Endodermal cell (in vitro differentiated cells): ENCODE results near the gene MINDY4B. TPM values are rescaled to one million over a fixed set of nuclear protein-coding genes. Genes with fewer than 3 reads are reported as not detected.

Experiments used
- DNase-seq: peaks from one replicate; pipeline ENCODE4 v3.0.0-alpha.2; 2017
- H3K27ac ChIP-seq: 2 replicates; pipeline ENCODE4 v1.5.1; 2013; ENCODE audit warnings: mild to moderate bottlenecking, low read depth, low read length, moderate library complexity
- H3K27me3 ChIP-seq: 2 replicates; pipeline ENCODE4 v1.6.1; 2013; ENCODE audit warnings: mild to moderate bottlenecking, low read length, moderate library complexity; ENCODE audit not compliant: insufficient read depth, control insufficient read depth, poor library complexity, severe bottlenecking
- H3K36me3 ChIP-seq: 2 replicates; pipeline ENCODE4 v1.7.0; 2013; ENCODE audit warnings: mild to moderate bottlenecking, low read length, moderate library complexity; ENCODE audit not compliant: control insufficient read depth, insufficient read depth
- H3K4me1 ChIP-seq: one replicate; pipeline ENCODE4 v1.7.0; 2013; ENCODE audit warnings: low read length; ENCODE audit not compliant: control insufficient read depth, insufficient read depth
- H3K4me3 ChIP-seq: 2 replicates; pipeline ENCODE4 v1.5.1; 2013; ENCODE audit warnings: mild to moderate bottlenecking, low read length, moderate library complexity
- H3K9ac ChIP-seq: 2 replicates; pipeline ENCODE4 v1.6.1; 2013; ENCODE audit warnings: mild to moderate bottlenecking, low read length, moderate library complexity; ENCODE audit not compliant: poor library complexity, severe bottlenecking; ENCODE audit errors: extremely low read depth
- H3K9me3 ChIP-seq: 2 replicates; pipeline ENCODE4 v1.6.1; 2013; ENCODE audit warnings: mild to moderate bottlenecking, low read length, moderate library complexity; ENCODE audit not compliant: control insufficient read depth
- H3K27ac Mint-ChIP-seq: 2 replicates; pipeline ENCODE4 v1.8.0; 2020; ENCODE audit warnings: mixed read lengths
- H3K27me3 Mint-ChIP-seq: 2 replicates; pipeline ENCODE4 v1.8.0; 2021; ENCODE audit warnings: mild to moderate bottlenecking, mixed read lengths; ENCODE audit not compliant: insufficient read depth
- H3K36me3 Mint-ChIP-seq: 2 replicates; pipeline ENCODE4 v1.8.0; 2020; ENCODE audit warnings: low read depth, mixed read lengths
- H3K4me1 Mint-ChIP-seq: 2 replicates; pipeline ENCODE4 v1.8.0; 2020; ENCODE audit warnings: mixed read lengths
- H3K4me3 Mint-ChIP-seq: 2 replicates; pipeline ENCODE4 v1.8.0; 2020; ENCODE audit warnings: mild to moderate bottlenecking, moderate library complexity, mixed read lengths
- H3K9me3 Mint-ChIP-seq: 2 replicates; pipeline ENCODE4 v1.8.0; 2020; ENCODE audit warnings: mild to moderate bottlenecking, mixed read lengths
- CTCF ChIP-seq: fragments of 200-600 bp; sonication (generic); conservative IDR thresholded peaks from 2 replicates; pipeline ENCODE4 v1.5.0; 2021; ENCODE audit warnings: antibody characterized with exemption, mild to moderate bottlenecking
- WGBS, 2 experiments: methylation state at CpG; one replicate each; pipeline versions ENCODE4 v1.1.5 to v1.1.7; 2013; ENCODE audit warnings: missing lambda C conversion rate in 2 of 2, mixed read lengths in 1 of 2; ENCODE audit not compliant: insufficient coverage in 1 of 2, insufficient read length in 1 of 2; 5-methylcytosine and 5-hydroxymethylcytosine counted together
- total RNA-seq, 2 donors: library from RNA; stranded (reverse); fragmentation: NEBNext Ultra II Directional in 1 of 2; extraction: Animal tissue kit (Norgen Biotek cat#: 25700) in 1 of 2; gene quantifications; 2 replicates in 1 of 2; 3 replicates in 1 of 2; pipeline ENCODE4 v1.2.1, GENCODE V29; 2021

MINDY4B gene
- total RNA-seq, 2 donors from 2014 or later: not detected

- H3K36me3 Mint-ChIP-seq: peaks cover 7% of the 10 kb centered on the region
- Histone ChIP-seq H3K9ac (no peak overlapping the region), H3K9me3 (peaks cover 26% of the 10 kb centered on the region), H3K27ac (no peak overlapping the region), H3K4me3 (no peak overlapping the region), H3K4me1 (peaks cover under 1% of the 10 kb centered on the region), H3K36me3 (no peaks in the 10 kb centered on the region), H3K27me3 (no peaks in the 10 kb centered on the region)
- WGBS, 2 experiments: 87% methylated on average over 3 of the region's 3 CpGs; no CpG with 5 or more reads in 1 of the 2 experiments
- H3K27ac Mint-ChIP-seq: no peak overlapping the region
- H3K4me3 Mint-ChIP-seq: no peak overlapping the region
- H3K9me3 Mint-ChIP-seq: peaks cover 53% of the 10 kb centered on the region
- no peak for TF ChIP-seq CTCF
- no peak for DNase-seq
- no peaks in the 10 kb centered on the region for H3K27me3 Mint-ChIP-seq
- peaks cover 10% of the 10 kb centered on the region for H3K4me1 Mint-ChIP-seq
Measured at GRCh38 chr3:150850191-150850590, 55.0 kb downstream of the MINDY4B start.

GRCh38 chr3:150848864-150849263 lies 56.4 kb downstream of the MINDY4B start:
- WGBS, 2 experiments: no CpG with 5 or more reads among the region's 1 CpG
- no peaks in the 10 kb centered on the region for H3K36me3 ChIP-seq

GRCh38 chr3:150847433-150847832 lies 57.8 kb downstream of the MINDY4B start:
- no peak overlapping the region for H3K9ac ChIP-seq
- no peak for DNase-seq
- Mint-ChIP-seq H3K27me3 (no peaks in the 10 kb centered on the region), H3K9me3 (peaks cover 30% of the 10 kb centered on the region), H3K27ac (no peak overlapping the region), H3K4me1 (peaks cover 30% of the 10 kb centered on the region), H3K4me3 (no peak overlapping the region), H3K36me3 (peaks cover 7% of the 10 kb centered on the region)
- H3K9me3 ChIP-seq: peaks cover 23% of the 10 kb centered on the region
- no peak overlapping the region for H3K27ac ChIP-seq
- H3K27me3 ChIP-seq: no peaks in the 10 kb centered on the region
- no peaks in the 10 kb centered on the region for H3K36me3 ChIP-seq
- 60 to 83% methylated on average over 1 of the region's 1 CpG for WGBS, 2 experiments
- H3K4me3 ChIP-seq: no peak overlapping the region
- no peak for TF ChIP-seq CTCF
- peaks cover 4% of the 10 kb centered on the region for H3K4me1 ChIP-seq

More at GRCh38 chr3:150848864-150849263, 56.4 kb downstream of the MINDY4B start:
- H3K4me1 ChIP-seq: peaks cover 4% of the 10 kb centered on the region
- peaks cover 42% of the 10 kb centered on the region for H3K9me3 Mint-ChIP-seq
- H3K27ac ChIP-seq: no peak overlapping the region
- H3K27me3 ChIP-seq: no peaks in the 10 kb centered on the region
- no peak overlapping the region for H3K9ac ChIP-seq
- H3K4me1 Mint-ChIP-seq: peaks cover 21% of the 10 kb centered on the region
- no peak for DNase-seq
- H3K36me3 Mint-ChIP-seq: peaks cover 7% of the 10 kb centered on the region
- H3K4me3 Mint-ChIP-seq: no peak overlapping the region
- H3K27me3 Mint-ChIP-seq: no peaks in the 10 kb centered on the region
- no peak overlapping the region for H3K27ac Mint-ChIP-seq
- H3K4me3 ChIP-seq: no peak overlapping the region
- H3K9me3 ChIP-seq: peaks cover 26% of the 10 kb centered on the region
- no peak for TF ChIP-seq CTCF
